Umbilical cord (tissue), 2 donors: ENCODE measurements around the gene DDX28. TPM values are rescaled to one million over a fixed set of nuclear protein-coding genes. Genes with fewer than 3 reads are reported as not detected.
"Not testable (repeated sequence)": the region's sequence is repeated elsewhere in the genome, so short reads cannot be mapped to it uniquely, and the experiment has no call there.

ENCODE experiments used
- DNase-seq: peaks from one replicate; pipeline ENCODE4 v3.0.0-alpha.2; 2015; ENCODE audit warnings: low spot score
- total RNA-seq: library from RNA; depleted of rRNA; stranded (reverse); fragments of >200 nt; gene quantifications from one replicate; pipeline ENCODE4 v1.2.3, GENCODE V29; 2014; ENCODE audit warnings: low replicate concordance; ENCODE audit not compliant: insufficient read depth

The DDX28 gene
- total RNA-seq, 1 donor from 2014 or later, result 12.3 TPM

DNA sequence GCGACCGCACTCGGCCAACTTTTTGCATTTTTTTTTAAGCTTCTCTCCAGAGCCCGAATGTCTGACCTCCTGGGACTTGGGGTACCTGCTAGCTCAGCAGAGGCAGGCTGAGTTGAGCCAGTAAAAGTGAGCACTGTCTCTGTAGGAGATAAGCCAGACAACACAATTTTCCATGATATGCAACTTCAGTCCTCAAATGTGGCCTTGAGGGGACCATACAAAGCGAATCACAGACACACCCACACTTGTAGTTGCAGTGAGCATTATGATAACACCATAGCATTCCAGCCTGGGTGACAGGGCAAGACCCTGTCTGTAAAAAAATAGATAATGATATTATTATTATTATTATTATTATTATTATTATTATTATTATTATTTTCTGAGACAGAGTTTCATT, 26.4 kb downstream of the DDX28 start:
- no peak for DNase-seq

- DNase-seq, result no peak
Measured at GRCh38 chr16:67995423-67995822, 27.6 kb downstream of the DDX28 start.

DNA sequence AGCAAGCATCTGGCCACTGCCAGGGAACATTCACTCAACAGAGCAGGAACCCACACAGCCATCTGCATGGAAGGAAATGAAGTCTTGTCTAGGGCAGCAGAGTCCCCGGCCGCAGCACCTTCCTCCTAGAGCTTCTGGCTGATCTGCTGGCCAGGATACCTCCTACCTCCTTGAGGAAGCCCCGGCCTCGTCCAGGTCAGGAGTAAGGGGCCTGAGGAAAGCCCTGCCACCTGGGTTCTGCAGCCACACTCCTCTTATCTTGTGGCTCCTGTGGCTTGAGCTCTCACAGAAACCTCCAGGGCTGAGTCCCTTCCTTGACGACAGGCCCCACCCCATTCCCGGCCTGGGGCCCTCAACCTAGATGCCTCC, 29.0 kb downstream of the DDX28 start:
- not testable (repeated sequence) for DNase-seq

GRCh38 chr16:67993207-67994039, 29.6 kb downstream of the DDX28 start:
- peak; percentile 71 for DNase-seq

DNA sequence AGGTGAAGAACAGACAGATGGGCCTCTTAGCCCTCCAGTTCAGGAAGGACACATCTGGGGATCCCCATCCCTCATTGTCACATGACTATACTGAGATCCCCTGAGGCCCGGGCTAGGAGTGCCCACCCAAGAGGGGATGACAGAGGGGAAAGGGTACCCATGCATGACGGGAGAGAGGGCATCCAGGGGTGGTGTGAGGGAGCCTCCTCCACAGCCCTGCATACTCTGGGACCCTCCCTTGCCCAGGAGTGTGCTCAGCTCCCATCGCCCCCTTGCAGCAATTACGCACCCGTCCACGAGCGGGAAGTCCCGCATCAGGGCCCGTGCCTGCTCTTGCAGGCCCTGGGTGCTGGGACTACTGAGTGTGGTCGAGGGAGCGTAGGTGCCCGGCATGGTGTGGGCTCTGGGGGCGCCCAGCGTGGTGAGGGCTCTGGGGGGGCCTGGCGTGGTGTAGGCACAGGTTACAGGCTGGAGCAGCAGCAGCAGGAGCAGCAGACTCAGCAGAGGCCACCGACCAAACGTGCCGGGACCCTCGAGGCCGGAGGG, 30.3 kb downstream of the DDX28 start:
- DNase-seq, result no peak

DNA sequence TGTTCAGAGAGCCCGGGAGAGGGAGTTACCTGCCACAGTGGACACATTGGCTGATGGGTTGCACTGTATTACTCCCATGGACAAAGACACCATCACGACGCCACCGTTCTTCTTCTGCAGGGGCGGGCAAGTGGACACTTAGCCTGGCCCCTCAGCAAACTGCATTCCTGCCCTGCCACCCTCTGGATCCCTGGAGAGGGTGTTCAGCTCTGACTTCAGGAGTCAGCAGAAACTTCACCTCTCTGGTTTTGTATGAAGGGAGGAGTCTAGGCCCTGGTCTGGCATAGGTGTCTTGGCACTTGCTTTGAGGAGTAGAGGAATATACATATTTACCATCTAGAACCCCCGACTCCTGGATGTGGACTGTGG, 33.0 kb downstream of the DDX28 start:
- no peak for DNase-seq

DNA sequence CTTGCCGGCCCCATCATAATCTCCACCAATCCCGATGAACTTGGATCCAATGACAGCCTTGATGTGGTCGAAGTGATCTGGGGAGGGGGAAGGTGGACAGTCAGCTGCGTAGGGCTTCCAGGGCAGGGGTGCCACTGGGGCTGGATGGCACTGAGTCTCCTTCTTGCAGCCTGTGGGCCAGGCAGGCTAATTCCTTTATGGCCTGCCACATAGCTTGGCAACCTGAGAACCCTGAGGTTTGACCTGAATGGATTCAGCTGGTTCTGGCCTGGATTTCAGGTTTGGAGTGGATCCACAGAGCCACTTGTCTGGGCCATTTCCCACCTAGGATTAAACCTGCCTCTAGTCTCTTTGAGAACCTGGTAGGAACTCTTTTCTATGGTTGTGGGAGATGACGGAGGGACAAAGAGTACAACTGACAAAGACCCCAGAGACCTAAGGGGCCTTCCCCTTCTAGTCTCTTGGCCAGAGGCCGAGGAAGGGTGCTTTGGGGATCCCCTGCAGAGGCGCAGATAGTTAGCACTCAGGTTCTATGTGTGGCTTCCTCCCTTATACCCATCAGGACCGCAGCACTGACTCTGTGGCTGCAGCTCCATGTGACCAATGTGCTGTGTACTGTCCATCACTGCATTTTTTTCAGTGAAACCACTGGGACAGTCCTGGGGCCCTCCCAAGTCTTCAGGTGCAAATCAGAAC, 33.6 kb downstream of the DDX28 start:
- no peak for DNase-seq

DNA sequence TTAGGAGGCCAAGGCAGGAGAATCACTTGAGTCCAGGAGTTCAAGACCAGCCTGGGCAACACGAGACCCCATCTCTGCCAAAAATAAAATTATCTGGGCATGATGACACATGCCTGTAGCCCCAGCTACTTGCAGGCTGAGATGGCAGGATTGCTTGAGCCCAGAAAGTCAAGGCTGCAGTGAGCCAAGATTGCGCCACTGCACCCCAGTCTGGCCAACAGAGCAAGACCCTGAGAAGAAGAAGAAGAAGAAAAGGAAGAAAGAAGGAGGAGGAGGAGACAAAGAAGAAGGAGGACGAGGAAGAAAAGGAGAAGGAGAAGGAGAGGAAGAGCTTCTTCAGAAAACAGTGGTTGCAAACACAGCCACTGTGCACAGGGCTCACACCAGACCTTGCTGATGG, 34.4 kb downstream of the DDX28 start:
- no peak for DNase-seq

GRCh38 chr16:67987460-67988160, 35.4 kb downstream of the DDX28 start:
- no peak for DNase-seq

DNA sequence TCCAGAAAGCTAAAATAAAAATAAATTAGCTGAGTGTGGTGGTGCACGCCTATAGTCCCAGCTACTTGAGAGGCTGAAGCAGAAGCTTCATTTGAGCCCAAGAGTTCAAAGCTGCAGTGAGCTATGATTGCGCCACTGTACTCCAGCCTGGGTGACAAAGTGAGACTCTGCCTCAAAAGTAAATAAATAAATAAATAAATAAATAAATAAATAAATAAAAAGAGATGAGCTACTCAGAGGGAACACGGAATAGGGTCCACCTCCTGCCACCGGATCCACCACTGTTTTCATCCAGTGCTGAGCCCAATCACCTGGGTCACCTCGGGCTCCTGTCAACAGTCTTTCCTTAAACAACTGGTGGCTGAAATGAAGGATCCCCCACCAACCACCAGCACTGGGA, 36.1 kb downstream of the DDX28 start:
- DNase-seq, result no peak

GRCh38 chr16:67982011-67982696, 40.9 kb downstream of the DDX28 start:
- no peak for DNase-seq

- DNase-seq, result no peak
Measured at GRCh38 chr16:67979955-67980678, 42.9 kb downstream of the DDX28 start, which contains the start of gene DPEP3. TSS of gene DPEP3 (minus strand) at chr16:67980499. CDS start at chr16:67980380, 119 bp downstream.

DNA sequence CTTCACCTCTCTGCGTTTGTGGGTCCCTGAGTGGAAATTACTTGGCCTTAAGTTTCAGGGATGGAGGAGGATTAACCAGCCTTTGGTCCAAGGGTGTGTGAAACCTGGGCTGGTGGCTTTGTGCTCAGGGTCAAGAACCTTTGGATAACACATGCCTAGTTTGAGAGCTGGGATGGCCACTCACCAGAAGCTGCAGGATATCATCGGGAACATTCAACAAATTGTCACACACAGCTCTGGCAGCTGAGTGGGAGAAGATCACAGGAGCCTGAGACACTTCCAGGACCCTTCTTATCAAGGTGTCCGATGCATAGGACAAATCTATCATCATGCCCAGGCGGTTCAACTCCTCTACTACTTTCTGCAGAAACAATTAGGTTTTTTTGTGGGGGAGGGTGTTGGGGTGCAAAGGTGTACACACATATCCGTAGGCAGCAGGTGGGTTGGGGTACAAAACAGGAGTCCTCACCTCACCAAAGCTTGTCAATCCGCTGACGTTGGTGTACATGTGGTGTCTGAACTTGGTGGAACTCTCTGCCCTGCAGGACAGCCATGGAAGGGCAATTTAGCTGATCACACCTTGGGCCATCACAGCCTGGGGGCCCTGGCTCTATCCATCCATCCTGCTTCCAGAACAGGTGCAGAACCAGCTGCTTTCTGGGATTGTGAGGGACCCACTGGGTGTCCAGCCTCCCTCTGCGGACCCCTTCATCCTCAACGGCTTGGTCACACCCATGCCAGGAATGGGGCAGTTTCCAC, 45.4 kb downstream of the DDX28 start:
- no peak for DNase-seq

- no peak for DNase-seq
Measured at GRCh38 chr16:67977005-67977404, 46.0 kb downstream of the DDX28 start.

DNA sequence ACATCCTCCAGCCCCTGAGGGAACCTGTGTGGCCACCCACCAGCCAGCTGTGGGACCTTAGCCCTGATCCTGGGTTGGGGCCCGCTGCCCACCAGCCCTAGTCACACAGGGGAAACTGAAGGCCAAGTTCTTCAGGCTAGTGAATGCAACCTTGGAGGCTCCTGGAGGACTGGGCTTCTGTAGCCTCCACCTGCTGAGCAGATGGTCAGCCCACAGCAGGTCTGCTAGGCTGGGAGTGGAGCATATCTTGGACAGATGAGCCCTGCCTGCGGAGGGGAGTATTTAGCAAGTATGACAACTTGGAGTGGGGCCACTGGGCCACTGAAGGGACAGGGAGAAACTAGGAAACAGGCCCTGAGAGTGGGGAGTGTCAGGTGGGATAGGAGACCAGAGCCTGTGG, 46.8 kb downstream of the DDX28 start:
- DNase-seq, result no peak

GRCh38 chr16:67975321-67976105, 47.5 kb downstream of the DDX28 start:
- no peak for DNase-seq

DNA sequence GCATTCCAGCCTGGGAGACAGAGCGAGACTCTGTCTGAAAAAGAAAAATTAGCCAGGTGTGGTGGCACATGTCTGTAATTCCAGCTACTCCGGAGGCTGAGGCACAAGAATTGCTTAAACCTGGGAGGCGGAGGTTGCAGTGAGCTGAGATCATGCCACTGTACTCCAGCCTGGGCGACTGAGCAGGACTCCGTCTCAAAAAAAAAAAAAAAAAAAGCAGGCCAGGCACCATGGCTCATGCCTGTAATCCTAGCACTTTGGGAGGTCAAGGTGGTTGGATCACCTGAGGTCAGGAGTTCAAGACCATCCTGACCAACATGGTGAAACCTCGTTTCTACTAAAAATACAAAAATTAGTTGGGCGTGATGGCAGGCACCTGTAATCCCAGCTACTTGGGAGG, 50.7 kb downstream of the DDX28 start:
- not testable (repeated sequence) for DNase-seq

- no peak for DNase-seq
Measured at GRCh38 chr16:67971111-67971510, 51.9 kb downstream of the DDX28 start.
